GM12873 (cell line): Measurements from ENCODE around the gene CRB1.

ENCODE experiments used
- CTCF ChIP-seq: IDR thresholded peaks from 2 replicates; pipeline ENCODE4 v1.5.1; 2012; ENCODE audit warnings: low read depth, mild to moderate bottlenecking, moderate library complexity, low read length, control low read depth; ENCODE audit not compliant: insufficient read depth; ENCODE audit errors: missing control alignments

Gene CRB1

DNA sequence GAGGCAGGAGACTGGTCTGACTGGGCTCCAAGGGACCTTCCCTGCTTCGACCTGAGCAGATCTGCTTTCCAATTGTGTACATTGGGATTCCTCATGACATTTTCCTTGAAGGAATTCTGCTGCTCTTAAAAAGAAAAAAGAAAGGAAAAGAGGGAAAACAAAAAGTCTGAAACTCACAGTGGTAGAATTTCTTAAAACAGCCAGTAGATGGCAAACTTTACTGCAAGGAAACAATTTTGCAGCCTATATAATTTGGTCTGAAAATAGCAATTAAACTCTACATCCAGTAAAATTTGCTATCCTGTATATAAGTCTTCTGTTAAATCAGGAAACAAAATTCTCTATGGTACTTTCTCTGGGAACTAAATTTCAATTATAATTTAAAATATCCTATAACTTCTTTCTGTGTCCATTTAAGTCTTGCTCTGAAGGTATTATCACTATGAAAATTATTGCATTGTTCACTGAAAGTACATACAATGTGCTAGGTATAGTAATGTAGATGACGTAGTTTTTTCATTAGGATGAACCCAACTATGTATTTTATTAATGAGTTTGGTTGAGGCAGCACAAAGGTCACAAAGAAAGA is 59.8 kb downstream of the CRB1 start:
- TF ChIP-seq CTCF, result peak; percentile 57

GRCh38 chr1:197330213-197330612 is 62.2 kb downstream of the CRB1 start:
- no peak for TF ChIP-seq CTCF

- no peak for TF ChIP-seq CTCF
Observed at GRCh38 chr1:197331565-197331964, 63.5 kb downstream of the CRB1 start.

DNA sequence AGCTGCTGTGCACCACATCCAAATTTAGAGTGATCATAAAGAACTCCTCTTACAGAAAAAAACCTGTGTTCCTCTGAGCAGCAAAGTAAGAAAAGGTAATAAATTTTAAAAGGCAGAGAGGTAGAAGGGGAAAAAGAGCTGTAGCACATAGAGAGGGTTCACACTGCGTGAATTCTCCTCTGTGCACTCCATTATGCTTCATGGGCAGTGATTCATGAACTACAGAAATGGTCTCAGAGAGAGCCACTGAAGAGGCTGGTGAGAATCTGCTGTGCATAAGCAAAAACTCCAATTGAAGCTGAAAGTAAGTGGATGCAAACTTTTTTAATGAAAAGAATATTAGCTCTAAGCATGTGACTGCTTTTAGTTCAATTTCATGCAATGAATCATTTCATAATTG is 65.0 kb downstream of the CRB1 start:
- no peak for TF ChIP-seq CTCF

DNA sequence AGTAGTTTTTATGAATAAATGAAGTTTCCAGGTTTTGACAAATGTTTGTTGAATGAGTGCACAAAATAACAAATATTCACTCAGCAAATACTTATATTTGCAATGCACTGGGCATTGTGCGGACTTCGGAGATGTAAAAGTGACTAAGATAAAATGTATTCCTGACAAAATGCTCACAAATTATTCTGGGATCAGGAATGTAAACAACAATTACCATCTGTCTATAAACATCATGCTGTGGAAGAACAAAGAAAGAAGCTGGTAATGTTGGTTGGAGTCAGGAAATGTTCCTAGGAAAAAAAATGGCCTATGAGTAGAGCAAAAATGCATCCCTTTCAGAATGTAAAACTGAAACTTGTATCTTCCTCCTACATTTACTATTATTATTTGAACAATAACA is 68.5 kb downstream of the CRB1 start:
- TF ChIP-seq CTCF, result no peak

DNA sequence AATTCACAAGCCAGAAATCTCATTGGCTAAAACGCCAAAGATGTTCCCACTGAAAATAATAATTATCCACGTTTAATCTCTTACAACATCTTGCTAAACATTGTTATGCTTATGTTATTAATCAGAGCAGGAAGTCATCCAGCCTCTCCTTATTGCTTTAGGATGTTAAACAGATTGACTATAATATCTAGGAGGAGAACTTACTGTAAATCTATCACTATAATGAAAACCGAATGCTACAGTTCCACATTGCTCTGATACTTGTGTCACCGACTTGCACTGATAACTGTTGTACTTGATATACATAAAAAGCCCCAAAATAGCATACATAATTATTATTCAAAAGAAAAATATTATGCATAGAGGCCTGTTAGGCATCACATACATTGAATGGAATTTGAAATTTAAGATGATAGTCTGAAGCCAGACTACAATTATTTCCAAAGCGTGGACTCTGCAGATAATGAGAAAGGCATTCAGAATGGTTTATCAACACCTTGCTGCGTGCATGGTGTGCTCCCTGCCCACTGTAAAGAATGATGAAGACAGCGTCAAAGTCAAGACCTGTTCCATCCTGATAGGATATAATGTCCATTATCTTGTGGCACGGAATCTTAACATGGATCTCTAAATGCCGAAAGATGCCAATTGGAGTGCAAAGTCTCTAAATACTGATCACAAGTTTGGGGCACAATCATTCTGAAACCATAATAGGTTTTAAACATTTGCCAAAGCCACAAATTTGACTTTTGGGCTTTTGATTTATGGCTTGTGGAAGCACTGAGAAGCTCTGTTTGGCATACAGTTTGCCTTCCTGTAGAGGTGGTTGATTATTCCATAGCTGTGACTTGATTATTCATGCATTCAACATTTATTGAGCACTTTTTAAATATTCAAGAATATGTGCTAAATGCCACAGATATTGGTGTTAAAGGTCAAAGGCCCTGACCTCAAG is 71.3 kb downstream of the CRB1 start:
- TF ChIP-seq CTCF, result no peak

- no peak for TF ChIP-seq CTCF
Observed at GRCh38 chr1:197341626-197342025, 73.6 kb downstream of the CRB1 start.
